K562 (cell line): Measurements from ENCODE around the gene CUL1. TPM values are rescaled to one million over a fixed set of nuclear protein-coding genes. Genes with fewer than 3 reads are reported as not detected.

Experiments
- ATAC-seq: fragments of 200-7000 bp; cut with Tn5 transposase; 3 replicates; pipeline ENCODE4 v1.9.1; 2020; ENCODE audit warnings: moderate library complexity
- BruUV-seq: library from RNA; stranded (reverse); fragments of 400-500 nt; replicated peaks from 2 replicates; lab custom pipeline; 2021; lab: Mats Ljungman, UMichigan
- CTCF ChIA-PET: fragments of 300-600 bp; formaldehyde crosslinking; extraction: SDS; loops from one replicate; lab custom pipeline; 2021; ENCODE audit warnings: low intra/inter-chr PET ratio; lab: Yijun Ruan, JAX
- POLR2A ChIA-PET: fragments of 300-600, 350-650 bp; sonication (Branson Sonifier 250); formaldehyde crosslinking; extraction: SDS; loops from one replicate; lab custom pipeline; 2021; ENCODE audit warnings: antibody characterized with exemption, inconsistent platforms; lab: Yijun Ruan, JAX
- DNase-seq, 4 experiments: peaks; one replicate each; pipeline versions ENCODE4 v3.0.0 to v3.0.0-alpha.2; 2011 to 2018; ENCODE audit warnings: low spot score in 3 of 4, mixed read lengths in 3 of 4; ENCODE audit errors: extremely low read depth in 1 of 4
- FAIRE-seq: peaks from 2 replicates; lab custom pipeline; 2011; peaks lifted over from hg19 to GRCh38; lab: Jason Lieb, UNC
- H2AFZ ChIP-seq: 2 replicates; pipeline ENCODE4 v1.6.0; 2011; ENCODE audit warnings: low read depth, low read length, control low read depth, inconsistent platforms
- H3K27ac ChIP-seq: fragments of 200-600 bp; 3 replicates; pipeline ENCODE4 v1.8.0; 2011; ENCODE audit warnings: low read depth, mild to moderate bottlenecking, control low read depth, inconsistent platforms, low read length, moderate library complexity, mixed read lengths; ENCODE audit errors: extremely low read depth
- H3K27me3 ChIP-seq, 2 experiments: fragments of 300-600 bp in 1 of 2; 2 replicates in 1 of 2; 3 replicates in 1 of 2; pipeline versions ENCODE4 v1.6.0 to v1.8.0; 2011; ENCODE audit warnings: inconsistent platforms in 2 of 2, low read length in 2 of 2, mild to moderate bottlenecking in 1 of 2, mixed read lengths in 1 of 2, moderate library complexity in 1 of 2; ENCODE audit not compliant: control insufficient read depth in 2 of 2, insufficient read depth in 2 of 2
- H3K36me3 ChIP-seq: fragments of 300-600 bp; 3 replicates; pipeline ENCODE4 v1.8.0; 2011; ENCODE audit warnings: mild to moderate bottlenecking, low read length, inconsistent platforms; ENCODE audit not compliant: control insufficient read depth, insufficient read depth
- H3K4me1 ChIP-seq, 2 experiments: fragments of 200-600 bp in 1 of 2; replicated peaks in 1 of 2; 2 replicates in 1 of 2; 3 replicates in 1 of 2; pipeline versions ENCODE4 v1.5.1 to v1.8.0; 2011; ENCODE audit warnings: inconsistent platforms in 2 of 2, low read length in 2 of 2, mild to moderate bottlenecking in 1 of 2, mixed read lengths in 1 of 2, moderate library complexity in 1 of 2; ENCODE audit not compliant: control insufficient read depth in 2 of 2, insufficient read depth in 2 of 2
- H3K4me2 ChIP-seq: 2 replicates; pipeline ENCODE4 v1.6.1; 2011; ENCODE audit warnings: low read length, control low read depth, inconsistent platforms, mixed read lengths; ENCODE audit not compliant: insufficient read depth
- H3K4me3 ChIP-seq: fragments of 200-600 bp; sonication (generic), shearing (Covaris generic); 2 replicates; pipeline ENCODE4 v1.5.1; 2016; ENCODE audit warnings: control low read depth, inconsistent platforms
- H3K79me2 ChIP-seq: fragments of 200-600 bp; 3 replicates; pipeline ENCODE4 v1.8.0; 2011; ENCODE audit warnings: low read length, inconsistent platforms; ENCODE audit not compliant: control insufficient read depth, insufficient read depth
- H3K9ac ChIP-seq, 2 experiments: 2 replicates each; pipeline versions ENCODE4 v1.6.0 to v1.6.1; 2011; ENCODE audit warnings: low read depth in 2 of 2, low read length in 2 of 2, control low read depth in 1 of 2, inconsistent platforms in 1 of 2, mild to moderate bottlenecking in 1 of 2, mixed read lengths in 1 of 2; ENCODE audit not compliant: insufficient read depth in 1 of 2
- H3K9me1 ChIP-seq: one replicate; pipeline ENCODE4 v1.6.0; 2011; ENCODE audit warnings: inconsistent platforms, mild to moderate bottlenecking, low read length, moderate library complexity; ENCODE audit not compliant: control insufficient read depth, insufficient read depth
- H3K9me3 ChIP-seq: replicated peaks from 2 replicates; pipeline ENCODE4 v1.5.1; 2011; ENCODE audit warnings: low read depth, low read length, inconsistent platforms; ENCODE audit not compliant: control insufficient read depth, insufficient read depth
- H4K20me1 ChIP-seq: replicated peaks from 2 replicates; pipeline ENCODE4 v1.6.1; 2011; ENCODE audit warnings: low read length, inconsistent platforms, mixed read lengths; ENCODE audit not compliant: control insufficient read depth, insufficient read depth
- JUN ChIP-seq, 2 experiments: sonication (generic) in 1 of 2; formaldehyde crosslinking in 1 of 2; IDR thresholded peaks; 2 replicates each; pipeline versions ENCODE4 v1.6.1 to v1.8.0; 2012 to 2022; ENCODE audit warnings: borderline replicate concordance in 2 of 2, mild to moderate bottlenecking in 2 of 2, improper control_type of control experiment in 1 of 2, low read depth in 1 of 2, low read length in 1 of 2, missing genetic modification reagents in 1 of 2
- PHB2 ChIP-seq: fragments of 450-650 bp; IDR thresholded peaks from 2 replicates; pipeline ENCODE4 v1.6.1; 2017; ENCODE audit warnings: low read depth
- SMAD4 ChIP-seq: fragments of 250-450 bp; sonication (Bioruptor Pico); conservative IDR thresholded peaks from 2 replicates; pipeline ENCODE4 v1.8.0; 2021; ENCODE audit warnings: inconsistent platforms, mild to moderate bottlenecking, moderate library complexity
- SMARCA4 ChIP-seq: fragments of 450-650 bp; IDR thresholded peaks from 2 replicates; pipeline ENCODE4 v1.6.1; 2016
- THAP12 ChIP-seq: fragments of 250-450 bp; sonication (Bioruptor Pico); IDR thresholded peaks from 2 replicates; pipeline ENCODE4 v1.9.0; 2021; ENCODE audit warnings: mild to moderate bottlenecking, inconsistent platforms
- U2AF1 ChIP-seq: fragments of 200-400 bp; formaldehyde crosslinking; optimal IDR thresholded peaks from 2 replicates; pipeline ENCODE3; 2017; ENCODE audit warnings: mild to moderate bottlenecking, low read depth, low read length, moderate library complexity
- XRCC3 ChIP-seq: fragments of 450-650 bp; IDR thresholded peaks from 2 replicates; pipeline ENCODE4 v1.6.1; 2017; ENCODE audit warnings: mild to moderate bottlenecking, moderate library complexity
- WGBS: fragments of 100-300 bp; shearing (Covaris generic); methylation state at CpG from one replicate; pipeline ENCODE4 v1.1.6; 2016; ENCODE audit warnings: low coverage, mixed read lengths; ENCODE audit not compliant: insufficient coverage; ENCODE audit errors: missing lambda C conversion rate; 5-methylcytosine and 5-hydroxymethylcytosine counted together
- in situ Hi-C: fragments of 300-500 bp; cut with MboI; formaldehyde crosslinking; loops from 4 replicates; pipeline ENCODE4 v1.15.0; 2018; ENCODE audit warnings: inconsistent platforms, mixed read lengths
- intact Hi-C: fragments of 100-400 bp; cut with micrococcal nuclease; formaldehyde crosslinking; loops from 2 replicates; pipeline ENCODE4 v1.14.2; 2022
- polyA plus RNA-seq, 8 experiments: library from polyadenylated mRNA; depleted of rRNA in 4 of 8; stranded (reverse) in 5 of 8; unstranded in 3 of 8; fragments of >200 nt; fragmentation: Nextera tagmentation in 2 of 8; fragmentation: Illumina TruSeq in 1 of 8; extraction: Ambion mirVana in 2 of 8; extraction: Trizol in 1 of 8; gene quantifications; 2 replicates each; pipeline versions ENCODE4 v1.2.1 to v1.2.3, GENCODE V29; 2011 to 2014; ENCODE audit warnings: inconsistent platforms in 1 of 8, missing spikeins in 1 of 8
- total RNA-seq, 7 experiments: library from RNA; depleted of rRNA in 6 of 7; stranded (reverse); fragments of >200 nt in 6 of 7; fragmentation: Illumina TruSeq in 2 of 7; extraction: Trizol in 2 of 7; gene quantifications; 2 replicates each; pipeline versions ENCODE4 v1.2.1 to v1.2.3, GENCODE V29; 2011 to 2021; ENCODE audit warnings: low replicate concordance in 1 of 7

CUL1 gene
- total and polyA plus RNA-seq, 9 of the 15 experiments (the other 6 are each of a cell fraction or from before 2014, with no cell fraction given): 31.5 to 107 (median 96.5) TPM

DNA sequence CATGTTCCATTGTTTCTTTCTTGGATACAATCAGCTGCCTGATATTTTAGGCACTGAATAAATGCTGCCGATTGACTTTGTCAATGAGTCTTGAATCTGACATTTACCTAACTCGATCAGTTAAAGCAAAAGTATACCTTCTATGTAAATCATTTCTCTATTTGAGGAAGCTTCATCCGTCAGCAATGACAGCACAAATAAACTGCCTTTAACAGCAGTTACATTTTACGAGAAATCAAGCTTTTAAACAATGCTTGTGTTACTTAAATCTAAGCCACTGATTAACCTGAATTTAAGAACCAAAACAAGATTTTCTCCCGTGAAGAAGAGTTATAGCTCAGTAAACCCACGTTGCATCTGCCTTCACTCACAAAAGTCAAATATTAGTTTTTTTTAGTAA is 71.3 kb downstream of the CUL1 start (continued):
- TF ChIP-seq XRCC3 (no peak), U2AF1 (no peak), PHB2 (no peak), SMAD4 (CRISPR knock-in tag) (no peak), THAP12 (CRISPR knock-in tag) (no peak)
- TF ChIP-seq, all 486 proteins: peak for 0

DNA sequence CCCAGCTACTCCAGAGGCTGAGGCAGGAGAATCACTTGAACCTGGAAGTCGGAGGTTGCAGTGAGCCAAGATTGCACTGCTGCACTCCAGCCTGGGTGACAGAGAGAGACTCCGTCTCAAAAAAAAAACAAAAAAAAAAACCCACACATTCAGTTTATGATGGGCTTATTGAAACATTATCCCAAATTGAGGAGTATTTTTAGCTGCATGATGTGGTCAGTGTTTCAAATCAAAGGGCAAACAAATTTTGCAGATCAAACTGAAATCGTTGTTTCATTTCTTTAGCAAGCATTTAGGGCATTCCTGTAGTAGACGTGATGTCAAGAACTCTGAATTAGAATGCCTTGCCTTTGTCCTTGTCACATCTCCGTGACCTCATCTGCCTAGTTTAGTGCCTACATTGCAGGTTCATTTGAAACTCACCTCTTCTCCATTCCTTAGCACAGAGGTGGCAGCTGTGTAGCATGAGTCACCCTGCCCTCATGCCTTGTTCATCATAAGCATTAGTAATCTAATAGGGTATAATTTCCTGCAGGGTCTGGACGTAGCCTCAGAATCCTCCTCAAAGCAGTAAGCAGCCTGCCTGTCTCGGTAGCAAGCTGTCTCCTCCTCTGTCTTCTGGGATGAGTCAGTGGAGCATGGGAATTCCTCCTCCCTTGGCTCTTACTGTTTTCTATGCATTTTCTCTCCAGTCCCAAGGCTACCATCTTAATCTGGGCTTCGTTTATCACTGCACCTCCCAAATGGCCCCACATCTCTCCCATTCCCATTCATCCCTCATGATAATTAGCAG is 73.8 kb downstream of the CUL1 start:
- intact Hi-C loops: no loop called here
- TF ChIP-seq SMARCA4: no peak
- TF ChIP-seq JUN (IDR thresholded peaks at IDR 0.05; ENCODE audit: borderline replicate concordance, low read depth, low read length): no peak
- 0 out of 2 replicates have a peak, but pooled peaks have one; percentile 54 for TF ChIP-seq JUN (CRISPR knock-in tag; IDR thresholded peaks at IDR 0.05; ENCODE audit: borderline replicate concordance)

More for the DNA sequence above, 73.8 kb downstream of the CUL1 start:
- Histone ChIP-seq H3K27me3 (no peaks in the 10 kb centered on the region), H3K4me2 (no peak overlapping the region), H3K9ac (no peak overlapping the region), H3K9me1 (no peaks in the 10 kb centered on the region), H2AFZ (no peak overlapping the region), H3K9me3 (no peaks in the 10 kb centered on the region), H3K27ac (no peak overlapping the region), H4K20me1 (no peaks in the 10 kb centered on the region), H3K36me3 (peaks cover 87% of the 10 kb centered on the region), H3K79me2 (no peaks in the 10 kb centered on the region), H3K4me3 (no peak overlapping the region), H3K4me1 (no peaks in the 10 kb centered on the region)
- WGBS: 92% methylated on average over 8 of the region's 8 CpGs
- POLR2A ChIA-PET: interaction anchor here (0.6 to 2.5 kb wide), 3 partner anchors 8 to 187 kb away, joined by 3 to 13 read pairs (median 3); no protein-coding TSS in a partner anchor
- BruUV-seq: no TSS peak
- FAIRE-seq: no peak
- no peak for ATAC-seq
- CTCF ChIA-PET: no interaction called here
- in situ Hi-C loops: no loop called here
- DNase-seq: no peak
